ENCODE results near the gene SH3PXD2A. TPM values are rescaled to one million over a fixed set of nuclear protein-coding genes. Genes with fewer than 3 reads are reported as not detected.

SH3PXD2A gene
- total and polyA plus RNA-seq, 12 donors = 6.9 to 44.9 (median 34.4) TPM

DNA sequence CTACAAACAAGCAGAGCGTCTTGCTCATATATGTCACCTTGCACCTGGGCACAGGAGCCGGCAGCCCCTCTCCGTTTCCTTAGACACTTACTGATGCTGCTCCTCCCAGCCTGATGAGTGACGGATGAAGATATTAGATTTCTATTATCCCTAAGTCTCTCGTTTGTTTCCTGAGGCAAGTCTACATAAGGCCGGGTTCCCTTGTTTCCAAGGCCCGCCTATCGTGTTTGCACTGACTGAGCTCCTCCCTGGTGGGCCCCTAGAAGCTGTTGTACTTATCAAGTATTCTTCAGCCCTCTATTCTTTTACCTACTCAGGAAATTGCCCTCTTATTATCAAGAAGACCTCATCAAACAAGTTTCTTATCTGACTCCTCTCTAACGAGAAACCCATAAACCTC lies 18.5 kb downstream of the SH3PXD2A start:
- DNase-seq = no peak
- Histone ChIP-seq H3K27ac (peak overlapping the region in 2 of 10 donors; percentile 14 to 43), H3K9me3 (peaks cover 0 to 9% (median 0%) of the 10 kb centered on the region in 11 donors), H3K27me3 (no peaks in the 10 kb centered on the region), H3K4me3 (no peak overlapping the region), H3K4me1 (peaks cover 27 to 88% (median 80%) of the 10 kb centered on the region in 9 donors), H3K36me3 (no peaks in the 10 kb centered on the region)
- intact Hi-C loops (cut with DNase I) = no loop called here
- WGBS, 2 donors = 66 to 77% methylated on average over 9 of the region's 9 CpGs
- TF ChIP-seq, protein P1, sequence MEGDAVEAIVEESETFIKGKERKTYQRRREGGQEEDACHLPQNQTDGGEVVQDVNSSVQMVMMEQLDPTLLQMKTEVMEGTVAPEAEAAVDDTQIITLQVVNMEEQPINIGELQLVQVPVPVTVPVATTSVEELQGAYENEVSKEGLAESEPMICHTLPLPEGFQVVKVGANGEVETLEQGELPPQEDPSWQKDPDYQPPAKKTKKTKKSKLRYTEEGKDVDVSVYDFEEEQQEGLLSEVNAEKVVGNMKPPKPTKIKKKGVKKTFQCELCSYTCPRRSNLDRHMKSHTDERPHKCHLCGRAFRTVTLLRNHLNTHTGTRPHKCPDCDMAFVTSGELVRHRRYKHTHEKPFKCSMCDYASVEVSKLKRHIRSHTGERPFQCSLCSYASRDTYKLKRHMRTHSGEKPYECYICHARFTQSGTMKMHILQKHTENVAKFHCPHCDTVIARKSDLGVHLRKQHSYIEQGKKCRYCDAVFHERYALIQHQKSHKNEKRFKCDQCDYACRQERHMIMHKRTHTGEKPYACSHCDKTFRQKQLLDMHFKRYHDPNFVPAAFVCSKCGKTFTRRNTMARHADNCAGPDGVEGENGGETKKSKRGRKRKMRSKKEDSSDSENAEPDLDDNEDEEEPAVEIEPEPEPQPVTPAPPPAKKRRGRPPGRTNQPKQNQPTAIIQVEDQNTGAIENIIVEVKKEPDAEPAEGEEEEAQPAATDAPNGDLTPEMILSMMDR (IDR thresholded peaks at IDR 0.05) = no peak
- ATAC-seq = no peak

DNA sequence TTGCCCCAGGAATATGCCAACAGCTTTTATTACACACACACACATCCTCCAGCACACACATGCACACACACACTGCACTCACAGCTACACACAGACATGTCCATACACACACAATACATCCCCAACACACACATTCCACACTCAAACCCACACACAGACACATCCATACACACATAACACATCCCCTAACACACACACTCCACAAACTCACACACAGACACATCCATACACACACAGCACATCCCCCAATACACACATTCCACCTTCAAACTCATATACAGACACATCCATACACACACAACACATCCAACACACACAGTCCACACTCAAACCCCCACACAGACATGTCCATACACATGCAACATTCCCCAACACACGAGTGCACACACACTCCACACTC lies 19.1 kb downstream of the SH3PXD2A start:
- peak overlapping the region in 4 of 10 donors; percentile 63 to 80 (median 70) for H3K27ac ChIP-seq
- H3K27me3 ChIP-seq = no peaks in the 10 kb centered on the region
- H3K4me3 ChIP-seq = no peak overlapping the region
- H3K9me3 ChIP-seq = peaks cover 0 to 9% (median 0%) of the 10 kb centered on the region in 11 donors
- no peaks in the 10 kb centered on the region for H3K36me3 ChIP-seq
- 69 to 74% methylated on average over 1 of the region's 1 CpG for whole genome bisulfite sequencing, 2 donors
- TF ChIP-seq, protein P1 (IDR thresholded peaks at IDR 0.05) = no peak
- intact Hi-C loops (cut with DNase I) = no loop called here
- ATAC-seq (no peak), DNase-seq (no peak)
- H3K4me1 ChIP-seq = peaks cover 27 to 84% (median 76%) of the 10 kb centered on the region in 9 donors

DNA sequence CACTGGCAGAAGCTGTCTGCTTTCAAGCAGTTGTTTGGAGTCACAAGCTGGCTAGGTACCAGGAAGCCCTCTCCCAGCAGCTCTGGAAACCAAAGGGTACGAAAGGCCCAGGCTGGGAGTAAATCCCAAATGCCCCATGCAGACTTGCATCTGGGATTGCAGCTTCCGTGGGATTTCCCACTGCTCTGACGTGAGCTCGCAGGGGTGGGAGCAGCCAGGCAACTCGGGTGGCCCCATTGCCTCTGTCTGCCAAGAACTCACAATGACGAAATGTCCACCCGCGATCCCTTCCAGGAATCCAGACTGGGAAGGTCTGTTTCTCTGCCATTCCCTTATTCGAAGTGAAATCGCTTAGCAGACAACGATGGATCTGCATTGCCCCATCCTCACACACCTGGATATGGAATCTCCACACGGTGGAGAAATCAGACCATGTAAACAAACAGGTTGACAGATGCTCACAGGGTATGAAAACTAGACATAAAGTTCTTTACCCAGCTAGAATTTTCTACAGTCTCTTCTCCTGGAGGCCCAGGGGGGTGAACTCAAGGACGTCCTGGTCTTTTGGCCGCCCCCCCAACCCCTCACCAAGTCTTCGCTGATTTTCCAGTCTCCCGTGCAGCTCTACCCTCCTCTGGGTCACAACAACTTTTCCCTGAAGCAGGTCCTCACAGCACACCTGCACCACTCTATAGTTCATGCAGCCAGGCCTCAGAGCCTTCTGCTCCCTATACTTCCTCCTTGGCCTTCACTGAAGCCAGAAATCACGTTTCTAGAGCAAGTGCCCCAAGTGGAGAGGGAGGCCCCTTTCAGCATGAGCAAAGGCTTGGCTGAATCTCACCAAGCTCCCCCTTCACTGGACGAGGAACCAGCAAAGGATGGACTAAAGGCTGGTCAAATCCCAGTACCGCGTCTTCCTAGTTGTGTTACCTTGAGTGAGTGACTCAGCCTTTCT lies 20.0 kb downstream of the SH3PXD2A start:
- intact Hi-C loops (cut with DNase I) = no loop called here
- 37 to 42% methylated on average over 20 of the region's 20 CpGs for WGBS, 2 donors
- H3K36me3 ChIP-seq = no peaks in the 10 kb centered on the region
- ATAC-seq (peak; percentile 39 to 74 (median 72)), DNase-seq (peak; percentile 76 to 87)
- H3K27ac ChIP-seq = peak overlapping the region; percentile 10 to 80 (median 66)
- TF ChIP-seq, protein P1 (IDR thresholded peaks at IDR 0.05) = no peak
- peaks cover 23 to 79% (median 70%) of the 10 kb centered on the region in 9 donors for H3K4me1 ChIP-seq
- no peaks in the 10 kb centered on the region for H3K27me3 ChIP-seq
- H3K4me3 ChIP-seq = no peak overlapping the region
- H3K9me3 ChIP-seq = peaks cover 0 to 9% (median 0%) of the 10 kb centered on the region in 11 donors

DNA sequence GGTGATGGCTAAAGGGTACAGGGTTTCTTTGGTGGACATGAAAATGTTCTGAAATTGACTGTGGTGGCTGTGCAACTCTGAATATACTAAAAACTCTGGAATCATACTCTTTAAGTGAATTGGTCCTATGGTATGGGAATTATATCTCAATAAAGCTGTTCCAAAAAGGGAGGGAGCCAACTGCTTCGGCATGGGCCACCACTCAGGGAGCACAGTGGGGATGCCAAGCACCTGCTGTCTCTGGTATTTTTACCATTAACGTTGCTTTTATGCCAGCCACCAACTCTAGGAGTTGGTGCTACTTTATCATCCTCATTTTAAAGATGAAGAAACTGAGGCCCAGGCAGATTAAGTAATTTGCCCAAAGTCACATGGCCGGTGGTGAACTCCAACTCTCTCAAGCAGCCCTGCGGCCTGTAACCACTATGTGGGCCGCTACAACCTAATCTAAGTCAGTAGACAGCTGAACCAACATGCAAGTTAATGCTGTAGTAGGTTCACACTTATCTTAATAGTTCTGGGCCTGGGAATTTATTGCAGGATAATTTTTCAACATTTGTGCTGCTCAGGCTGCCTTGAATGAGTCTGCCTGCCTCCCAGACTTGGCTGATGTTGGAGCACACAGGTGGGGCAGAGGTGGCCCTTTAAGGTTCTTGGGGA lies 20.8 kb downstream of the SH3PXD2A start:
- ATAC-seq (peak in 6 of 8 donors; percentile 3 to 45 (median 22)), DNase-seq (no peak)
- 41 to 45% methylated on average over 5 of the region's 5 CpGs for WGBS, 2 donors
- Histone ChIP-seq H3K4me1 (peaks cover 17 to 79% (median 70%) of the 10 kb centered on the region in 9 donors), H3K27me3 (no peaks in the 10 kb centered on the region), H3K9me3 (peaks cover 0 to 9% (median 0%) of the 10 kb centered on the region in 11 donors), H3K27ac (peak overlapping the region; percentile 10 to 80 (median 66)), H3K4me3 (no peak overlapping the region), H3K36me3 (no peaks in the 10 kb centered on the region)
- intact Hi-C loops (cut with DNase I) = no loop called here
- TF ChIP-seq, protein P1 (IDR thresholded peaks at IDR 0.05) = no peak

Measured in heart right ventricle (tissue), 16 donors.